GM23338 (cell line): Measurements from ENCODE around the gene BTK. TPM values are rescaled to one million over a fixed set of nuclear protein-coding genes. Genes with fewer than 3 reads are reported as not detected.

Experiments
- ATAC-seq: fragments of 200-7000 bp; cut with Tn5 transposase; 3 replicates; pipeline ENCODE4 v1.9.1; 2020
- DNase-seq: peaks from one replicate; pipeline ENCODE4 v3.0.0-alpha.2; 2015; ENCODE audit warnings: low spot score
- H2AFZ ChIP-seq: fragments of 200-600 bp; sonication (generic); 2 replicates; pipeline ENCODE4 v1.8.0; 2016; ENCODE audit warnings: antibody characterized with exemption, mild to moderate bottlenecking, moderate library complexity
- H3F3A ChIP-seq: fragments of 200-600 bp; sonication (generic); replicated peaks from 2 replicates; pipeline ENCODE4 v1.8.0; 2017; ENCODE audit warnings: antibody characterized with exemption, mixed run types, low read depth
- H3K27ac ChIP-seq: fragments of 200-600 bp; sonication (generic); 2 replicates; pipeline ENCODE4 v1.6.1; 2016; ENCODE audit warnings: low read depth
- H3K27me3 ChIP-seq: fragments of 200-600 bp; sonication (generic); 2 replicates; pipeline ENCODE4 v1.8.0; 2016; ENCODE audit warnings: mild to moderate bottlenecking, mixed run types, moderate library complexity; ENCODE audit not compliant: insufficient read depth
- H3K36me3 ChIP-seq: fragments of 200-600 bp; sonication (generic); 2 replicates; pipeline ENCODE4 v1.8.0; 2016; ENCODE audit warnings: mild to moderate bottlenecking; ENCODE audit not compliant: insufficient read depth
- H3K4me1 ChIP-seq: fragments of 200-600 bp; sonication (generic); 2 replicates; pipeline ENCODE4 v1.8.0; 2016; ENCODE audit warnings: mild to moderate bottlenecking, moderate library complexity; ENCODE audit not compliant: insufficient read depth
- H3K4me2 ChIP-seq: fragments of 200-600 bp; sonication (generic); 2 replicates; pipeline ENCODE4 v1.7.1; 2017; ENCODE audit warnings: mixed run types
- H3K4me3 ChIP-seq: fragments of 200-600 bp; sonication (generic); 2 replicates; pipeline ENCODE4 v1.6.1; 2016; ENCODE audit warnings: mixed run types
- H3K79me2 ChIP-seq: fragments of 200-600 bp; sonication (generic); replicated peaks from 2 replicates; pipeline ENCODE4 v1.8.0; 2017; ENCODE audit warnings: mild to moderate bottlenecking; ENCODE audit not compliant: insufficient read depth
- H3K9me2 ChIP-seq: fragments of 200-600 bp; sonication (generic); 2 replicates; pipeline ENCODE4 v1.8.0; 2017; ENCODE audit not compliant: insufficient read depth
- H4K20me1 ChIP-seq: fragments of 200-600 bp; sonication (generic); replicated peaks from 2 replicates; pipeline ENCODE4 v1.8.0; 2017; ENCODE audit warnings: mild to moderate bottlenecking; ENCODE audit not compliant: insufficient read depth
- H3K27ac Mint-ChIP-seq: 2 replicates; pipeline ENCODE4 v1.8.0; 2020; ENCODE audit warnings: inconsistent platforms, mild to moderate bottlenecking, moderate library complexity, mixed read lengths
- H3K27me3 Mint-ChIP-seq: 3 replicates; pipeline ENCODE4 v1.8.0; 2022; ENCODE audit warnings: low read depth, mild to moderate bottlenecking, moderate library complexity, mixed read lengths, inconsistent platforms; ENCODE audit not compliant: insufficient read depth, poor library complexity
- H3K36me3 Mint-ChIP-seq: 3 replicates; pipeline ENCODE4 v1.8.0; 2021; ENCODE audit warnings: low read depth, mild to moderate bottlenecking, inconsistent platforms, moderate library complexity, mixed read lengths
- H3K4me1 Mint-ChIP-seq: 3 replicates; pipeline ENCODE4 v1.8.0; 2020; ENCODE audit warnings: mild to moderate bottlenecking, inconsistent platforms, mixed read lengths
- H3K4me3 Mint-ChIP-seq: 3 replicates; pipeline ENCODE4 v1.8.0; 2021; ENCODE audit warnings: moderate library complexity, mild to moderate bottlenecking, inconsistent platforms, mixed read lengths
- H3K9me3 Mint-ChIP-seq: 3 replicates; pipeline ENCODE4 v1.8.0; 2020; ENCODE audit warnings: moderate library complexity, mild to moderate bottlenecking, inconsistent platforms, mixed read lengths
- CREB1 ChIP-seq: fragments of 250-450 bp; sonication (Bioruptor Pico); IDR thresholded peaks from 2 replicates; pipeline ENCODE4 v1.5.0; 2020; ENCODE audit warnings: low read depth, mild to moderate bottlenecking, moderate library complexity
- EZH2 ChIP-seq: fragments of 200-600 bp; sonication (generic); IDR thresholded peaks from one replicate; pipeline ENCODE4 v1.8.0; 2017; ENCODE audit warnings: antibody characterized with exemption, mild to moderate bottlenecking, low read depth; ENCODE audit not compliant: unreplicated experiment
- EZH2phosphoT487 ChIP-seq: fragments of 200-600 bp; sonication (generic); IDR thresholded peaks from one replicate; pipeline ENCODE4 v1.8.1; 2018; ENCODE audit warnings: antibody characterized with exemption; ENCODE audit not compliant: unreplicated experiment
- JUNB ChIP-seq: IDR thresholded peaks from one replicate; pipeline ENCODE4 v1.6.1; 2016; ENCODE audit warnings: antibody characterized with exemption; ENCODE audit not compliant: unreplicated experiment
- NANOG ChIP-seq: IDR thresholded peaks from 2 replicates; pipeline ENCODE4 v1.6.1; 2016; ENCODE audit warnings: antibody characterized with exemption, borderline replicate concordance
- POLR2AphosphoS5 ChIP-seq: IDR thresholded peaks from 2 replicates; pipeline ENCODE4 v1.6.1; 2016; ENCODE audit warnings: antibody characterized with exemption, low read depth
- STAT1 ChIP-seq: IDR thresholded peaks from one replicate; pipeline ENCODE4 v1.6.1; 2016; ENCODE audit warnings: antibody characterized with exemption; ENCODE audit not compliant: unreplicated experiment
- ZNF114 ChIP-seq: fragments of 250-450 bp; sonication (Bioruptor Pico); IDR thresholded peaks from 2 replicates; pipeline ENCODE4 v1.5.0; 2020; ENCODE audit warnings: mild to moderate bottlenecking, moderate library complexity
- ZNF331 ChIP-seq: fragments of 250-450 bp; sonication (Bioruptor Pico); IDR thresholded peaks from 2 replicates; pipeline ENCODE4 v1.5.0; 2020; ENCODE audit warnings: low read depth, mild to moderate bottlenecking, moderate library complexity
- polyA plus RNA-seq: library from polyadenylated mRNA; unstranded; fragments of >200 nt; fragmentation: Nextera tagmentation; extraction: Ambion mirVana; gene quantifications from 2 replicates; pipeline ENCODE4 v1.2.1, GENCODE V29; 2016
- total RNA-seq: library from RNA; depleted of rRNA; stranded (reverse); fragments of >200 nt; shearing (Covaris generic); gene quantifications from 2 replicates; pipeline ENCODE4 v1.2.3, GENCODE V29; 2014
- TF ChIP-seq, protein P1 (sequence below): IDR thresholded peaks from 2 replicates; pipeline ENCODE4 v1.6.1; 2016; ENCODE audit warnings: antibody characterized with exemption
- TF ChIP-seq, protein P2 (sequence below): IDR thresholded peaks from one replicate; pipeline ENCODE4 v1.6.1; 2018; ENCODE audit warnings: antibody characterized with exemption; ENCODE audit not compliant: unreplicated experiment
- TF ChIP-seq, protein P3 (sequence below): fragments of 250-450 bp; sonication (Bioruptor Pico); IDR thresholded peaks from 2 replicates; pipeline ENCODE4 v1.5.0; 2020; ENCODE audit warnings: mild to moderate bottlenecking, moderate library complexity

Gene BTK
- total and polyA plus RNA-seq, 2 experiments from 2014 or later, result 0.19 to 0.31 TPM

DNA sequence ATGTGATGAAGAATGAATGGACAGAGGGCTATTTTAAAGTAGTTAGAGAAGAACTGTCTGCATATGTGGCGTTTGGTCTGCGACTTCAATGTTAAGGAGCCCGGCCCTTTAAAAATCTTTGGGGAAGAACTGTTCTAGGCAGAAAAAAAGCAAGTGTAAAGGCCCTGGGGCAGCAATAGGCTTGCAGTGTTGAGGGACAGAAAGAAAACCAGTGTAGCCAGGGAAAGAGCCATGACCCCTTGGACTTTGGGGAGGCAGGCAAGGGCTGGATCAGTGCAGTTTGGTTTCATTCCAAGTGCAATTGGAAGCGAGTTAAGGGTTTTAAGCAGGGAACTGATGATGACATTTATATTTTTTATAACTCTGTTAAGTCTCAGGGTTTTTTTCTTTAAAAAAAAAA is 13.8 kb upstream of the BTK start:
- TF ChIP-seq, protein P1, sequence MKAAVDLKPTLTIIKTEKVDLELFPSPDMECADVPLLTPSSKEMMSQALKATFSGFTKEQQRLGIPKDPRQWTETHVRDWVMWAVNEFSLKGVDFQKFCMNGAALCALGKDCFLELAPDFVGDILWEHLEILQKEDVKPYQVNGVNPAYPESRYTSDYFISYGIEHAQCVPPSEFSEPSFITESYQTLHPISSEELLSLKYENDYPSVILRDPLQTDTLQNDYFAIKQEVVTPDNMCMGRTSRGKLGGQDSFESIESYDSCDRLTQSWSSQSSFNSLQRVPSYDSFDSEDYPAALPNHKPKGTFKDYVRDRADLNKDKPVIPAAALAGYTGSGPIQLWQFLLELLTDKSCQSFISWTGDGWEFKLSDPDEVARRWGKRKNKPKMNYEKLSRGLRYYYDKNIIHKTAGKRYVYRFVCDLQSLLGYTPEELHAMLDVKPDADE, result no peak
- no peak for TF ChIP-seq STAT1
- no peak for TF ChIP-seq NANOG
- TF ChIP-seq EZH2phosphoT487, result no peak
- no peak for TF ChIP-seq EZH2
- TF ChIP-seq ZNF114, result no peak
- no peak for TF ChIP-seq CREB1 (CRISPR knock-in tag)
- TF ChIP-seq ZNF331 (CRISPR knock-in tag), result no peak
- TF ChIP-seq, protein P2, sequence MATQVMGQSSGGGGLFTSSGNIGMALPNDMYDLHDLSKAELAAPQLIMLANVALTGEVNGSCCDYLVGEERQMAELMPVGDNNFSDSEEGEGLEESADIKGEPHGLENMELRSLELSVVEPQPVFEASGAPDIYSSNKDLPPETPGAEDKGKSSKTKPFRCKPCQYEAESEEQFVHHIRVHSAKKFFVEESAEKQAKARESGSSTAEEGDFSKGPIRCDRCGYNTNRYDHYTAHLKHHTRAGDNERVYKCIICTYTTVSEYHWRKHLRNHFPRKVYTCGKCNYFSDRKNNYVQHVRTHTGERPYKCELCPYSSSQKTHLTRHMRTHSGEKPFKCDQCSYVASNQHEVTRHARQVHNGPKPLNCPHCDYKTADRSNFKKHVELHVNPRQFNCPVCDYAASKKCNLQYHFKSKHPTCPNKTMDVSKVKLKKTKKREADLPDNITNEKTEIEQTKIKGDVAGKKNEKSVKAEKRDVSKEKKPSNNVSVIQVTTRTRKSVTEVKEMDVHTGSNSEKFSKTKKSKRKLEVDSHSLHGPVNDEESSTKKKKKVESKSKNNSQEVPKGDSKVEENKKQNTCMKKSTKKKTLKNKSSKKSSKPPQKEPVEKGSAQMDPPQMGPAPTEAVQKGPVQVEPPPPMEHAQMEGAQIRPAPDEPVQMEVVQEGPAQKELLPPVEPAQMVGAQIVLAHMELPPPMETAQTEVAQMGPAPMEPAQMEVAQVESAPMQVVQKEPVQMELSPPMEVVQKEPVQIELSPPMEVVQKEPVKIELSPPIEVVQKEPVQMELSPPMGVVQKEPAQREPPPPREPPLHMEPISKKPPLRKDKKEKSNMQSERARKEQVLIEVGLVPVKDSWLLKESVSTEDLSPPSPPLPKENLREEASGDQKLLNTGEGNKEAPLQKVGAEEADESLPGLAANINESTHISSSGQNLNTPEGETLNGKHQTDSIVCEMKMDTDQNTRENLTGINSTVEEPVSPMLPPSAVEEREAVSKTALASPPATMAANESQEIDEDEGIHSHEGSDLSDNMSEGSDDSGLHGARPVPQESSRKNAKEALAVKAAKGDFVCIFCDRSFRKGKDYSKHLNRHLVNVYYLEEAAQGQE, result no peak
- TF ChIP-seq JUNB, result no peak
- TF ChIP-seq, protein P3, sequence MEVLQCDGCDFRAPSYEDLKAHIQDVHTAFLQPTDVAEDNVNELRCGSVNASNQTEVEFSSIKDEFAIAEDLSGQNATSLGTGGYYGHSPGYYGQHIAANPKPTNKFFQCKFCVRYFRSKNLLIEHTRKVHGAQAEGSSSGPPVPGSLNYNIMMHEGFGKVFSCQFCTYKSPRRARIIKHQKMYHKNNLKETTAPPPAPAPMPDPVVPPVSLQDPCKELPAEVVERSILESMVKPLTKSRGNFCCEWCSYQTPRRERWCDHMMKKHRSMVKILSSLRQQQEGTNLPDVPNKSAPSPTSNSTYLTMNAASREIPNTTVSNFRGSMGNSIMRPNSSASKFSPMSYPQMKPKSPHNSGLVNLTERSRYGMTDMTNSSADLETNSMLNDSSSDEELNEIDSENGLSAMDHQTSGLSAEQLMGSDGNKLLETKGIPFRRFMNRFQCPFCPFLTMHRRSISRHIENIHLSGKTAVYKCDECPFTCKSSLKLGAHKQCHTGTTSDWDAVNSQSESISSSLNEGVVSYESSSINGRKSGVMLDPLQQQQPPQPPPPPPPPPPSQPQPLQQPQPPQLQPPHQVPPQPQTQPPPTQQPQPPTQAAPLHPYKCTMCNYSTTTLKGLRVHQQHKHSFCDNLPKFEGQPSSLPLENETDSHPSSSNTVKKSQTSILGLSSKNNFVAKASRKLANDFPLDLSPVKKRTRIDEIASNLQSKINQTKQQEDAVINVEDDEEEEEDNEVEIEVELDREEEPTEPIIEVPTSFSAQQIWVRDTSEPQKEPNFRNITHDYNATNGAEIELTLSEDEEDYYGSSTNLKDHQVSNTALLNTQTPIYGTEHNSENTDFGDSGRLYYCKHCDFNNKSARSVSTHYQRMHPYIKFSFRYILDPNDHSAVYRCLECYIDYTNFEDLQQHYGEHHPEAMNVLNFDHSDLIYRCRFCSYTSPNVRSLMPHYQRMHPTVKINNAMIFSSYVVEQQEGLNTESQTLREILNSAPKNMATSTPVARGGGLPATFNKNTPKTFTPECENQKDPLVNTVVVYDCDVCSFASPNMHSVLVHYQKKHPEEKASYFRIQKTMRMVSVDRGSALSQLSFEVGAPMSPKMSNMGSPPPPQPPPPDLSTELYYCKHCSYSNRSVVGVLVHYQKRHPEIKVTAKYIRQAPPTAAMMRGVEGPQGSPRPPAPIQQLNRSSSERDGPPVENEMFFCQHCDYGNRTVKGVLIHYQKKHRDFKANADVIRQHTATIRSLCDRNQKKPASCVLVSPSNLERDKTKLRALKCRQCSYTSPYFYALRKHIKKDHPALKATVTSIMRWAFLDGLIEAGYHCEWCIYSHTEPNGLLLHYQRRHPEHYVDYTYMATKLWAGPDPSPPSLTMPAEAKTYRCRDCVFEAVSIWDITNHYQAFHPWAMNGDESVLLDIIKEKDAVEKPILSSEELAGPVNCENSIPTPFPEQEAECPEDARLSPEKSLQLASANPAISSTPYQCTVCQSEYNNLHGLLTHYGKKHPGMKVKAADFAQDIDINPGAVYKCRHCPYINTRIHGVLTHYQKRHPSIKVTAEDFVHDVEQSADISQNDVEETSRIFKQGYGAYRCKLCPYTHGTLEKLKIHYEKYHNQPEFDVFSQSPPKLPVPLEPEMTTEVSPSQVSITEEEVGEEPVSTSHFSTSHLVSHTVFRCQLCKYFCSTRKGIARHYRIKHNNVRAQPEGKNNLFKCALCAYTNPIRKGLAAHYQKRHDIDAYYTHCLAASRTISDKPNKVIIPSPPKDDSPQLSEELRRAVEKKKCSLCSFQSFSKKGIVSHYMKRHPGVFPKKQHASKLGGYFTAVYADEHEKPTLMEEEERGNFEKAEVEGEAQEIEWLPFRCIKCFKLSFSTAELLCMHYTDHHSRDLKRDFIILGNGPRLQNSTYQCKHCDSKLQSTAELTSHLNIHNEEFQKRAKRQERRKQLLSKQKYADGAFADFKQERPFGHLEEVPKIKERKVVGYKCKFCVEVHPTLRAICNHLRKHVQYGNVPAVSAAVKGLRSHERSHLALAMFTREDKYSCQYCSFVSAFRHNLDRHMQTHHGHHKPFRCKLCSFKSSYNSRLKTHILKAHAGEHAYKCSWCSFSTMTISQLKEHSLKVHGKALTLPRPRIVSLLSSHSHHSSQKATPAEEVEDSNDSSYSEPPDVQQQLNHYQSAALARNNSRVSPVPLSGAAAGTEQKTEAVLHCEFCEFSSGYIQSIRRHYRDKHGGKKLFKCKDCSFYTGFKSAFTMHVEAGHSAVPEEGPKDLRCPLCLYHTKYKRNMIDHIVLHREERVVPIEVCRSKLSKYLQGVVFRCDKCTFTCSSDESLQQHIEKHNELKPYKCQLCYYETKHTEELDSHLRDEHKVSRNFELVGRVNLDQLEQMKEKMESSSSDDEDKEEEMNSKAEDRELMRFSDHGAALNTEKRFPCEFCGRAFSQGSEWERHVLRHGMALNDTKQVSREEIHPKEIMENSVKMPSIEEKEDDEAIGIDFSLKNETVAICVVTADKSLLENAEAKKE (CRISPR knock-in tag), result no peak
- no peak for TF ChIP-seq POLR2AphosphoS5
- Histone ChIP-seq H3K4me3 (no peak overlapping the region), H2AFZ (no peak overlapping the region), H3F3A (peaks cover 9% of the 10 kb centered on the region), H3K36me3 (peaks cover 13% of the 10 kb centered on the region; the same call in 1 of the 2 replicates), H4K20me1 (no peaks in the 10 kb centered on the region; the same call in 1 of the 2 replicates), H3K4me1 (no peaks in the 10 kb centered on the region), H3K27me3 (no peaks in the 10 kb centered on the region), H3K9me2 (no peaks in the 10 kb centered on the region), H3K4me2 (no peak overlapping the region), H3K79me2 (peaks cover 5% of the 10 kb centered on the region; the same call in 1 of the 2 replicates), H3K27ac (no peak overlapping the region)
- ATAC-seq, result no peak
- no peaks in the 10 kb centered on the region for H3K4me1 Mint-ChIP-seq
- H3K36me3 Mint-ChIP-seq, result peaks cover 53% of the 10 kb centered on the region
- H3K27ac Mint-ChIP-seq, result no peak overlapping the region
- no peaks in the 10 kb centered on the region for H3K27me3 Mint-ChIP-seq
- DNase-seq, result no peak
- H3K9me3 Mint-ChIP-seq, result no peaks in the 10 kb centered on the region
- no peak overlapping the region; the same call in 2 of the 3 replicates for H3K4me3 Mint-ChIP-seq
